K562 (cell line): ENCODE results near the gene CEP72. TPM values are rescaled to one million over a fixed set of nuclear protein-coding genes. Genes with fewer than 3 reads are reported as not detected.

Source experiments
- ATAC-seq: fragments of 200-7000 bp; cut with Tn5 transposase; 3 replicates; pipeline ENCODE4 v1.9.1; 2020; ENCODE audit warnings: moderate library complexity
- BruUV-seq: library from RNA; stranded (reverse); fragments of 400-500 nt; replicated peaks from 2 replicates; lab custom pipeline; 2021; lab: Mats Ljungman, UMichigan
- CTCF ChIA-PET: fragments of 300-600 bp; formaldehyde crosslinking; extraction: SDS; loops from one replicate; lab custom pipeline; 2021; ENCODE audit warnings: low intra/inter-chr PET ratio; lab: Yijun Ruan, JAX
- POLR2A ChIA-PET: fragments of 300-600, 350-650 bp; sonication (Branson Sonifier 250); formaldehyde crosslinking; extraction: SDS; loops from one replicate; lab custom pipeline; 2021; ENCODE audit warnings: antibody characterized with exemption, inconsistent platforms; lab: Yijun Ruan, JAX
- DNase-seq, 4 experiments: peaks; one replicate each; pipeline versions ENCODE4 v3.0.0 to v3.0.0-alpha.2; 2011 to 2018; ENCODE audit warnings: low spot score in 3 of 4, mixed read lengths in 3 of 4; ENCODE audit errors: extremely low read depth in 1 of 4
- FAIRE-seq: peaks from 2 replicates; lab custom pipeline; 2011; peaks lifted over from hg19 to GRCh38; lab: Jason Lieb, UNC
- H2AFZ ChIP-seq: 2 replicates; pipeline ENCODE4 v1.6.0; 2011; ENCODE audit warnings: low read depth, low read length, control low read depth, inconsistent platforms
- H3K27ac ChIP-seq: fragments of 200-600 bp; 3 replicates; pipeline ENCODE4 v1.8.0; 2011; ENCODE audit warnings: low read depth, mild to moderate bottlenecking, control low read depth, inconsistent platforms, low read length, moderate library complexity, mixed read lengths; ENCODE audit errors: extremely low read depth
- H3K27me3 ChIP-seq, 2 experiments: fragments of 300-600 bp in 1 of 2; 2 replicates in 1 of 2; 3 replicates in 1 of 2; pipeline versions ENCODE4 v1.6.0 to v1.8.0; 2011; ENCODE audit warnings: inconsistent platforms in 2 of 2, low read length in 2 of 2, mild to moderate bottlenecking in 1 of 2, mixed read lengths in 1 of 2, moderate library complexity in 1 of 2; ENCODE audit not compliant: control insufficient read depth in 2 of 2, insufficient read depth in 2 of 2
- H3K36me3 ChIP-seq: fragments of 300-600 bp; 3 replicates; pipeline ENCODE4 v1.8.0; 2011; ENCODE audit warnings: mild to moderate bottlenecking, low read length, inconsistent platforms; ENCODE audit not compliant: control insufficient read depth, insufficient read depth
- H3K4me1 ChIP-seq, 2 experiments: fragments of 200-600 bp in 1 of 2; replicated peaks in 1 of 2; 2 replicates in 1 of 2; 3 replicates in 1 of 2; pipeline versions ENCODE4 v1.5.1 to v1.8.0; 2011; ENCODE audit warnings: inconsistent platforms in 2 of 2, low read length in 2 of 2, mild to moderate bottlenecking in 1 of 2, mixed read lengths in 1 of 2, moderate library complexity in 1 of 2; ENCODE audit not compliant: control insufficient read depth in 2 of 2, insufficient read depth in 2 of 2
- H3K4me2 ChIP-seq: 2 replicates; pipeline ENCODE4 v1.6.1; 2011; ENCODE audit warnings: low read length, control low read depth, inconsistent platforms, mixed read lengths; ENCODE audit not compliant: insufficient read depth
- H3K4me3 ChIP-seq: fragments of 200-600 bp; sonication (generic), shearing (Covaris generic); 2 replicates; pipeline ENCODE4 v1.5.1; 2016; ENCODE audit warnings: control low read depth, inconsistent platforms
- H3K79me2 ChIP-seq: fragments of 200-600 bp; 3 replicates; pipeline ENCODE4 v1.8.0; 2011; ENCODE audit warnings: low read length, inconsistent platforms; ENCODE audit not compliant: control insufficient read depth, insufficient read depth
- H3K9ac ChIP-seq, 2 experiments: 2 replicates each; pipeline versions ENCODE4 v1.6.0 to v1.6.1; 2011; ENCODE audit warnings: low read depth in 2 of 2, low read length in 2 of 2, control low read depth in 1 of 2, inconsistent platforms in 1 of 2, mild to moderate bottlenecking in 1 of 2, mixed read lengths in 1 of 2; ENCODE audit not compliant: insufficient read depth in 1 of 2
- H3K9me1 ChIP-seq: one replicate; pipeline ENCODE4 v1.6.0; 2011; ENCODE audit warnings: inconsistent platforms, mild to moderate bottlenecking, low read length, moderate library complexity; ENCODE audit not compliant: control insufficient read depth, insufficient read depth
- H3K9me3 ChIP-seq: replicated peaks from 2 replicates; pipeline ENCODE4 v1.5.1; 2011; ENCODE audit warnings: low read depth, low read length, inconsistent platforms; ENCODE audit not compliant: control insufficient read depth, insufficient read depth
- H4K20me1 ChIP-seq: replicated peaks from 2 replicates; pipeline ENCODE4 v1.6.1; 2011; ENCODE audit warnings: low read length, inconsistent platforms, mixed read lengths; ENCODE audit not compliant: control insufficient read depth, insufficient read depth
- FOSL1 ChIP-seq: fragments of 200-800 bp; sonication (Bioruptor generic); conservative IDR thresholded peaks from 2 replicates; pipeline ENCODE4 v1.6.1; 2016; ENCODE audit warnings: missing genetic modification characterization, missing compliant biosample characterization
- FOXJ2 ChIP-seq: fragments of 200-800 bp; sonication (Bioruptor generic); IDR thresholded peaks from 2 replicates; pipeline ENCODE4 v1.6.1; 2016; ENCODE audit warnings: missing genetic modification characterization, missing compliant biosample characterization
- HIVEP1 ChIP-seq: fragments of 250-450 bp; sonication (Bioruptor Pico); IDR thresholded peaks from 2 replicates; pipeline ENCODE4 v1.4.0; 2020; ENCODE audit warnings: mild to moderate bottlenecking
- MXI1 ChIP-seq: IDR thresholded peaks from 2 replicates; pipeline ENCODE4 v1.6.1; 2011; ENCODE audit warnings: low read depth, mild to moderate bottlenecking, improper control_type of control experiment, low read length
- NCOA1 ChIP-seq: fragments of 450-650 bp; IDR thresholded peaks from 2 replicates; pipeline ENCODE4 v1.6.1; 2016; ENCODE audit warnings: low read depth
- NFXL1 ChIP-seq: fragments of 450-650 bp; formaldehyde crosslinking; IDR thresholded peaks from 2 replicates; pipeline ENCODE4 v1.4.0; 2021; ENCODE audit warnings: mild to moderate bottlenecking
- ZNF316 ChIP-seq: fragments of 450-650 bp; IDR thresholded peaks from 2 replicates; pipeline ENCODE4 v1.6.1; 2016
- ZNF699 ChIP-seq: fragments of 250-450 bp; sonication (Bioruptor Pico); IDR thresholded peaks from 2 replicates; pipeline ENCODE4 v1.8.0; 2021; ENCODE audit warnings: mild to moderate bottlenecking, moderate library complexity; ENCODE audit not compliant: insufficient replicate concordance
- WGBS: fragments of 100-300 bp; shearing (Covaris generic); methylation state at CpG from one replicate; pipeline ENCODE4 v1.1.6; 2016; ENCODE audit warnings: low coverage, mixed read lengths; ENCODE audit not compliant: insufficient coverage; ENCODE audit errors: missing lambda C conversion rate; 5-methylcytosine and 5-hydroxymethylcytosine counted together
- in situ Hi-C: fragments of 300-500 bp; cut with MboI; formaldehyde crosslinking; loops from 4 replicates; pipeline ENCODE4 v1.15.0; 2018; ENCODE audit warnings: inconsistent platforms, mixed read lengths
- intact Hi-C: fragments of 100-400 bp; cut with micrococcal nuclease; formaldehyde crosslinking; loops from 2 replicates; pipeline ENCODE4 v1.14.2; 2022
- polyA plus RNA-seq, 8 experiments: library from polyadenylated mRNA; depleted of rRNA in 4 of 8; stranded (reverse) in 5 of 8; unstranded in 3 of 8; fragments of >200 nt; fragmentation: Nextera tagmentation in 2 of 8; fragmentation: Illumina TruSeq in 1 of 8; extraction: Ambion mirVana in 2 of 8; extraction: Trizol in 1 of 8; gene quantifications; 2 replicates each; pipeline versions ENCODE4 v1.2.1 to v1.2.3, GENCODE V29; 2011 to 2014; ENCODE audit warnings: inconsistent platforms in 1 of 8, missing spikeins in 1 of 8
- total RNA-seq, 7 experiments: library from RNA; depleted of rRNA in 6 of 7; stranded (reverse); fragments of >200 nt in 6 of 7; fragmentation: Illumina TruSeq in 2 of 7; extraction: Trizol in 2 of 7; gene quantifications; 2 replicates each; pipeline versions ENCODE4 v1.2.1 to v1.2.3, GENCODE V29; 2011 to 2021; ENCODE audit warnings: low replicate concordance in 1 of 7

The CEP72 gene
- total and polyA plus RNA-seq, 9 of the 15 experiments (the other 6 are each of a cell fraction or from before 2014, with no cell fraction given) = 0.89 to 38.1 (median 14.2) TPM

- intact Hi-C loops = no loop called here
- H3K4me1 ChIP-seq = peaks cover 0 to 21% of the 10 kb centered on the region in 2 experiments; a peak in 1 of 5 replicates
- H3K36me3 ChIP-seq = no peaks in the 10 kb centered on the region
- DNase-seq = no peak
- H3K4me3 ChIP-seq = no peak overlapping the region
- TF ChIP-seq ZNF316 = 0 out of 2 replicates have a peak, but pooled peaks have one; percentile 18
- no peak for TF ChIP-seq MXI1
- TF ChIP-seq ZNF699 (CRISPR knock-in tag) = no peak
- TF ChIP-seq FOSL1 (tag) = no peak
- no peak for TF ChIP-seq HIVEP1 (CRISPR knock-in tag)
- TF ChIP-seq NFXL1 = no peak
- TF ChIP-seq NCOA1 = no peak
- TF ChIP-seq FOXJ2 (tag) = no peak
- no peak overlapping the region; a peak in 1 of 4 replicates for H3K9ac ChIP-seq
- H3K27me3 ChIP-seq = peaks cover 63 to 85% of the 10 kb centered on the region in 2 experiments
- H3K9me1 ChIP-seq = no peaks in the 10 kb centered on the region
- 14% methylated on average over 43 of the region's 47 CpGs for WGBS
- no peak overlapping the region for H3K27ac ChIP-seq
- H3K4me2 ChIP-seq = no peak overlapping the region
- ChIA-PET POLR2A (interaction anchor here (0.6 to 1.3 kb wide), 4 partner anchors 10 to 285 kb away, joined by 3 to 4 read pairs (median 4); no protein-coding TSS in a partner anchor), CTCF (no interaction called here)
- FAIRE-seq = no peak
- in situ Hi-C loops = no loop called here
- no peaks in the 10 kb centered on the region for H3K79me2 ChIP-seq
- no peaks in the 10 kb centered on the region for H3K9me3 ChIP-seq
- H4K20me1 ChIP-seq = peaks cover 5% of the 10 kb centered on the region; the same call in 1 of the 2 replicates
- H2AFZ ChIP-seq = no peak overlapping the region
- no TSS peak for BruUV-seq
- ATAC-seq = no peak; the same call in 2 of the 3 replicates
Observed at GRCh38 chr5:601771-602465, 10.2 kb upstream of the CEP72 start.
